ENCODE results near the gene RASSF8. TPM values are rescaled to one million over a fixed set of nuclear protein-coding genes. Genes with fewer than 3 reads are reported as not detected.
A peak's percentile ranks its signal among the peaks of the same experiment; 100 is the strongest.

The RASSF8 gene
- total and polyA plus RNA-seq, 3 experiments from 2014 or later: 0.31 TPM; not detected in 2

GRCh38 chr12:26028953-26029735 is 70.7 kb downstream of the RASSF8 start:
- DNase-seq: peak in 1 of 5 donors; percentile 18
- ChIA-PET CTCF (no interaction called here), POLR2A (no interaction called here)
- Mint-ChIP-seq H3K9me3 (no peaks in the 10 kb centered on the region), H3K27me3 (peaks cover 4 to 5% of the 10 kb centered on the region in 2 donors), H3K4me1 (no peaks in the 10 kb centered on the region), H3K4me3 (no peak overlapping the region), H3K27ac (peak overlapping the region in 1 of 8 donors; percentile 87), H3K36me3 (no peaks in the 10 kb centered on the region)
- Histone ChIP-seq H3K36me3 (ENCODE audit: insufficient read depth, low read length) (no peaks in the 10 kb centered on the region), H3K27ac (ENCODE audit: low read depth, low read length) (no peak overlapping the region), H3K9me3 (ENCODE audit: low read length) (no peaks in the 10 kb centered on the region), H3K27me3 (ENCODE audit: insufficient read depth, low read length, poor library complexity, severe bottlenecking) (no peaks in the 10 kb centered on the region), H3K4me1 (ENCODE audit: insufficient read depth, low read length) (no peaks in the 10 kb centered on the region), H3K4me3 (ENCODE audit: low read length) (no peak overlapping the region)

GRCh38 chr12:26029736-26030022 is 71.2 kb downstream of the RASSF8 start:
- Mint-ChIP-seq H3K9me3 (no peaks in the 10 kb centered on the region), H3K4me1 (no peaks in the 10 kb centered on the region), H3K27ac (no peak overlapping the region), H3K27me3 (peaks cover 5 to 6% of the 10 kb centered on the region in 2 donors), H3K4me3 (no peak overlapping the region), H3K36me3 (no peaks in the 10 kb centered on the region)
- Histone ChIP-seq H3K4me1 (ENCODE audit: insufficient read depth, low read length) (no peaks in the 10 kb centered on the region), H3K27ac (ENCODE audit: low read depth, low read length) (no peak overlapping the region), H3K4me3 (ENCODE audit: low read length) (no peak overlapping the region), H3K27me3 (ENCODE audit: insufficient read depth, low read length, poor library complexity, severe bottlenecking) (no peaks in the 10 kb centered on the region), H3K9me3 (ENCODE audit: low read length) (no peaks in the 10 kb centered on the region), H3K36me3 (ENCODE audit: insufficient read depth, low read length) (no peaks in the 10 kb centered on the region)
- ChIA-PET CTCF (no interaction called here), POLR2A (no interaction called here)
- DNase-seq: no peak

- POLR2A ChIA-PET: no interaction called here
- Mint-ChIP-seq H3K4me1 (no peaks in the 10 kb centered on the region), H3K36me3 (no peaks in the 10 kb centered on the region), H3K4me3 (no peak overlapping the region), H3K9me3 (no peaks in the 10 kb centered on the region), H3K27me3 (peaks cover 5 to 6% of the 10 kb centered on the region in 2 donors), H3K27ac (no peak overlapping the region)
- H3K9me3 ChIP-seq (ENCODE audit: low read length): no peaks in the 10 kb centered on the region
- no peak for DNase-seq
- no peak overlapping the region for H3K4me3 ChIP-seq (ENCODE audit: low read length)
- H3K4me1 ChIP-seq (ENCODE audit: insufficient read depth, low read length): no peaks in the 10 kb centered on the region
- CTCF ChIA-PET: no interaction called here
- no peaks in the 10 kb centered on the region for H3K27me3 ChIP-seq (ENCODE audit: insufficient read depth, low read length, poor library complexity, severe bottlenecking)
- H3K36me3 ChIP-seq (ENCODE audit: insufficient read depth, low read length): no peaks in the 10 kb centered on the region
- no peak overlapping the region for H3K27ac ChIP-seq (ENCODE audit: low read depth, low read length)
These were observed 71.9 kb downstream of the RASSF8 start for GRCh38 chr12:26030371-26030770.

GRCh38 chr12:26031318-26031717 is 72.8 kb downstream of the RASSF8 start:
- no peaks in the 10 kb centered on the region for H3K36me3 Mint-ChIP-seq
- ChIA-PET CTCF (no interaction called here), POLR2A (no interaction called here)
- no peaks in the 10 kb centered on the region for H3K4me1 Mint-ChIP-seq
- H3K27ac ChIP-seq (ENCODE audit: low read depth, low read length): no peak overlapping the region
- no peak overlapping the region for H3K27ac Mint-ChIP-seq
- H3K4me3 Mint-ChIP-seq: no peak overlapping the region
- H3K27me3 Mint-ChIP-seq: peaks cover 5 to 6% of the 10 kb centered on the region in 2 donors
- no peaks in the 10 kb centered on the region for H3K4me1 ChIP-seq (ENCODE audit: insufficient read depth, low read length)
- no peak for DNase-seq
- no peaks in the 10 kb centered on the region for H3K27me3 ChIP-seq (ENCODE audit: insufficient read depth, low read length, poor library complexity, severe bottlenecking)
- H3K4me3 ChIP-seq (ENCODE audit: low read length): no peak overlapping the region
- no peaks in the 10 kb centered on the region for H3K9me3 Mint-ChIP-seq
- H3K36me3 ChIP-seq (ENCODE audit: insufficient read depth, low read length): no peaks in the 10 kb centered on the region
- no peaks in the 10 kb centered on the region for H3K9me3 ChIP-seq (ENCODE audit: low read length)

- DNase-seq: no peak
- no peaks in the 10 kb centered on the region for H3K36me3 ChIP-seq (ENCODE audit: insufficient read depth, low read length)
- peaks cover 5 to 6% of the 10 kb centered on the region in 2 donors for H3K27me3 Mint-ChIP-seq
- no peak overlapping the region for H3K27ac Mint-ChIP-seq
- no peaks in the 10 kb centered on the region for H3K4me1 ChIP-seq (ENCODE audit: insufficient read depth, low read length)
- H3K4me3 ChIP-seq (ENCODE audit: low read length): no peak overlapping the region
- no peak overlapping the region for H3K4me3 Mint-ChIP-seq
- POLR2A ChIA-PET: no interaction called here
- no peak overlapping the region for H3K27ac ChIP-seq (ENCODE audit: low read depth, low read length)
- CTCF ChIA-PET: no interaction called here
- no peaks in the 10 kb centered on the region for H3K36me3 Mint-ChIP-seq
- H3K4me1 Mint-ChIP-seq: no peaks in the 10 kb centered on the region
- no peaks in the 10 kb centered on the region for H3K9me3 ChIP-seq (ENCODE audit: low read length)
- no peaks in the 10 kb centered on the region for H3K9me3 Mint-ChIP-seq
- H3K27me3 ChIP-seq (ENCODE audit: insufficient read depth, low read length, poor library complexity, severe bottlenecking): no peaks in the 10 kb centered on the region
These were observed 73.3 kb downstream of the RASSF8 start for GRCh38 chr12:26031827-26032226.

- Histone ChIP-seq H3K4me3 (ENCODE audit: low read length) (no peak overlapping the region), H3K27me3 (ENCODE audit: insufficient read depth, low read length, poor library complexity, severe bottlenecking) (no peaks in the 10 kb centered on the region), H3K9me3 (ENCODE audit: low read length) (no peaks in the 10 kb centered on the region), H3K36me3 (ENCODE audit: insufficient read depth, low read length) (no peaks in the 10 kb centered on the region), H3K4me1 (ENCODE audit: insufficient read depth, low read length) (no peaks in the 10 kb centered on the region), H3K27ac (ENCODE audit: low read depth, low read length) (no peak overlapping the region)
- no peaks in the 10 kb centered on the region for H3K9me3 Mint-ChIP-seq
- POLR2A ChIA-PET: no interaction called here
- H3K4me3 Mint-ChIP-seq: no peak overlapping the region
- no peaks in the 10 kb centered on the region for H3K36me3 Mint-ChIP-seq
- H3K27ac Mint-ChIP-seq: no peak overlapping the region
- CTCF ChIA-PET: interaction anchor here (1.6 kb wide), 1 partner anchor 13 kb away, joined by 6 read pairs; no protein-coding TSS in a partner anchor
- H3K4me1 Mint-ChIP-seq: no peaks in the 10 kb centered on the region
- no peak for DNase-seq
- peaks cover 4 to 5% of the 10 kb centered on the region in 2 donors for H3K27me3 Mint-ChIP-seq
These were observed 73.8 kb downstream of the RASSF8 start for GRCh38 chr12:26032290-26032689.

- ChIA-PET CTCF (interaction anchor here (1.6 kb wide), 1 partner anchor 12 kb away, joined by 6 read pairs; no protein-coding TSS in a partner anchor), POLR2A (interaction anchor here (0.5 kb wide), 1 partner anchor 31 kb away, joined by 4 read pairs; no protein-coding TSS in a partner anchor)
- Histone ChIP-seq H3K4me3 (ENCODE audit: low read length) (no peak overlapping the region), H3K27me3 (ENCODE audit: insufficient read depth, low read length, poor library complexity, severe bottlenecking) (no peaks in the 10 kb centered on the region), H3K4me1 (ENCODE audit: insufficient read depth, low read length) (no peaks in the 10 kb centered on the region), H3K36me3 (ENCODE audit: insufficient read depth, low read length) (no peaks in the 10 kb centered on the region), H3K27ac (ENCODE audit: low read depth, low read length) (no peak overlapping the region), H3K9me3 (ENCODE audit: low read length) (no peaks in the 10 kb centered on the region)
- Mint-ChIP-seq H3K27me3 (peaks cover 4 to 5% of the 10 kb centered on the region in 2 donors), H3K36me3 (no peaks in the 10 kb centered on the region), H3K4me3 (no peak overlapping the region), H3K9me3 (no peaks in the 10 kb centered on the region), H3K27ac (no peak overlapping the region), H3K4me1 (no peaks in the 10 kb centered on the region)
- DNase-seq: no peak
These were observed 74.3 kb downstream of the RASSF8 start for GRCh38 chr12:26032719-26033241.

GRCh38 chr12:26034371-26035142 is 76.1 kb downstream of the RASSF8 start:
- Histone ChIP-seq H3K4me1 (ENCODE audit: insufficient read depth, low read length) (no peaks in the 10 kb centered on the region), H3K9me3 (ENCODE audit: low read length) (no peaks in the 10 kb centered on the region), H3K36me3 (ENCODE audit: insufficient read depth, low read length) (no peaks in the 10 kb centered on the region), H3K27ac (ENCODE audit: low read depth, low read length) (no peak overlapping the region), H3K4me3 (ENCODE audit: low read length) (no peak overlapping the region), H3K27me3 (ENCODE audit: insufficient read depth, low read length, poor library complexity, severe bottlenecking) (no peaks in the 10 kb centered on the region)
- POLR2A ChIA-PET: no interaction called here
- CTCF ChIA-PET: no interaction called here
- H3K27ac Mint-ChIP-seq: no peak overlapping the region
- H3K4me1 Mint-ChIP-seq: no peaks in the 10 kb centered on the region
- H3K36me3 Mint-ChIP-seq: no peaks in the 10 kb centered on the region
- no peak for DNase-seq
- peaks cover 2 to 5% of the 10 kb centered on the region in 2 donors for H3K27me3 Mint-ChIP-seq
- no peaks in the 10 kb centered on the region for H3K9me3 Mint-ChIP-seq
- H3K4me3 Mint-ChIP-seq: no peak overlapping the region

All from CD8-positive, alpha-beta memory T cell (primary cell).